H1 (cell line): Measurements from ENCODE around the gene SCN2A. TPM values are rescaled to one million over a fixed set of nuclear protein-coding genes. Genes with fewer than 3 reads are reported as not detected.

Experiments used
- CTCF ChIA-PET: fragments of 300-600 bp; sonication (Branson Sonifier 250); formaldehyde crosslinking; loops from one replicate; lab custom pipeline; 2021; ENCODE audit not compliant: partially characterized antibody; lab: Charles Lee
- POLR2A ChIA-PET: fragments of 300-600 bp; sonication (Branson Sonifier 250); formaldehyde crosslinking; loops from one replicate; lab custom pipeline; 2021; ENCODE audit warnings: inconsistent platforms; ENCODE audit not compliant: partially characterized antibody; lab: Charles Lee
- DNase-seq, 2 experiments: peaks; one replicate each; pipeline versions ENCODE4 v3.0.0 to v3.0.0-alpha.2; 2010 to 2022; ENCODE audit warnings: low spot score in 2 of 2, low read depth in 1 of 2, mixed read lengths in 1 of 2
- FAIRE-seq: peaks from 2 replicates; lab custom pipeline; 2011; peaks lifted over from hg19 to GRCh38; lab: Jason Lieb, UNC
- H2AFZ ChIP-seq: 2 replicates; pipeline ENCODE4 v1.8.1; 2012; ENCODE audit warnings: low read length, inconsistent platforms
- H2AK5ac ChIP-seq: 2 replicates; pipeline ENCODE4 v1.6.1; 2013; ENCODE audit warnings: low read depth, low read length
- H2BK120ac ChIP-seq: replicated peaks from 2 replicates; pipeline ENCODE3; 2013; ENCODE audit warnings: low read depth, low read length, inconsistent platforms
- H2BK12ac ChIP-seq: 2 replicates; pipeline ENCODE4 v1.6.1; 2013; ENCODE audit warnings: low read depth, low read length
- H2BK15ac ChIP-seq: 2 replicates; pipeline ENCODE4 v1.6.1; 2013; ENCODE audit warnings: low read length
- H2BK20ac ChIP-seq: 2 replicates; pipeline ENCODE4 v1.6.1; 2013; ENCODE audit warnings: low read length
- H2BK5ac ChIP-seq: 2 replicates; pipeline ENCODE4 v1.6.1; 2013; ENCODE audit warnings: low read depth, low read length
- H3K14ac ChIP-seq: 2 replicates; pipeline ENCODE4 v1.6.1; 2013; ENCODE audit warnings: inconsistent platforms; ENCODE audit not compliant: insufficient read length
- H3K18ac ChIP-seq: 2 replicates; pipeline ENCODE4 v1.6.1; 2013; ENCODE audit warnings: low read length; ENCODE audit errors: extremely low read depth
- H3K23ac ChIP-seq: 2 replicates; pipeline ENCODE4 v1.6.1; 2013; ENCODE audit warnings: inconsistent platforms; ENCODE audit not compliant: insufficient read length
- H3K23me2 ChIP-seq: 2 replicates; pipeline ENCODE4 v1.6.1; 2013; ENCODE audit warnings: low read depth, low read length
- H3K27ac ChIP-seq: 2 replicates; pipeline ENCODE4 v1.6.1; 2011; ENCODE audit warnings: low read depth, low read length, inconsistent platforms
- H3K27me3 ChIP-seq, 4 experiments: replicated peaks in 1 of 4; 1 replicate in 1 of 4; 2 replicates in 3 of 4; pipeline versions ENCODE4 v1.6.1 to v1.8.1; 2011 to 2013; ENCODE audit warnings: low read length in 3 of 4, mild to moderate bottlenecking in 3 of 4, inconsistent platforms in 2 of 4, mixed read lengths in 2 of 4, moderate library complexity in 1 of 4; ENCODE audit not compliant: control insufficient read depth in 3 of 4, insufficient read depth in 3 of 4; ENCODE audit errors: extremely low read depth in 1 of 4
- H3K36me3 ChIP-seq, 4 experiments: 2 replicates each; pipeline versions ENCODE4 v1.6.1 to v1.8.1; 2011 to 2013; ENCODE audit warnings: mild to moderate bottlenecking in 4 of 4, low read length in 3 of 4, moderate library complexity in 2 of 4, control low read depth in 1 of 4, inconsistent platforms in 1 of 4; ENCODE audit not compliant: insufficient read depth in 4 of 4, control insufficient read depth in 2 of 4
- H3K4ac ChIP-seq: replicated peaks from 2 replicates; pipeline ENCODE3; 2013; ENCODE audit warnings: low read length, low read depth, mixed read lengths, inconsistent platforms; ENCODE audit not compliant: insufficient read length
- H3K4me1 ChIP-seq, 4 experiments: replicated peaks in 1 of 4; 1 replicate in 1 of 4; 2 replicates in 3 of 4; pipeline versions ENCODE4 v1.6.1 to v1.8.1; 2011 to 2013; ENCODE audit warnings: low read length in 3 of 4, inconsistent platforms in 2 of 4, mixed read lengths in 1 of 4; ENCODE audit not compliant: insufficient read depth in 4 of 4, control insufficient read depth in 3 of 4
- H3K4me2 ChIP-seq, 2 experiments: 2 replicates each; pipeline versions ENCODE4 v1.6.1 to v1.8.1; 2011 to 2013; ENCODE audit warnings: low read depth in 2 of 2, low read length in 2 of 2, control low read depth in 1 of 2, inconsistent platforms in 1 of 2, mild to moderate bottlenecking in 1 of 2; ENCODE audit not compliant: insufficient read depth in 1 of 2
- H3K4me3 ChIP-seq, 4 experiments: fragments of 200-600, 300-600 bp in 1 of 4; sonication (generic), shearing (Covaris generic), sonication (Bioruptor Twin) in 1 of 4; 2 replicates each; pipeline versions ENCODE4 v1.5.1 to v1.8.1; 2011 to 2016; ENCODE audit warnings: low read length in 4 of 4, low read depth in 3 of 4, control low read depth in 2 of 4, inconsistent platforms in 2 of 4, mild to moderate bottlenecking in 2 of 4, mixed read lengths in 1 of 4, moderate library complexity in 1 of 4; ENCODE audit not compliant: insufficient read depth in 2 of 4; ENCODE audit errors: extremely low read depth in 1 of 4
- H3K56ac ChIP-seq: replicated peaks from 2 replicates; pipeline ENCODE3; 2013; ENCODE audit warnings: low read depth, mild to moderate bottlenecking, mixed read lengths, low read length, inconsistent platforms; ENCODE audit not compliant: insufficient read length
- H3K79me1 ChIP-seq: 2 replicates; pipeline ENCODE4 v1.6.1; 2013; ENCODE audit warnings: low read depth, low read length, control low read depth
- H3K79me2 ChIP-seq, 2 experiments: 2 replicates each; pipeline versions ENCODE4 v1.6.1 to v1.8.1; 2012 to 2013; ENCODE audit warnings: low read length in 2 of 2, mild to moderate bottlenecking in 2 of 2, inconsistent platforms in 1 of 2; ENCODE audit not compliant: insufficient read depth in 2 of 2, control insufficient read depth in 1 of 2
- H3K9ac ChIP-seq, 4 experiments: replicated peaks in 1 of 4; 1 replicate in 1 of 4; 2 replicates in 3 of 4; pipeline versions ENCODE4 v1.6.1 to v1.8.1; 2011 to 2013; ENCODE audit warnings: low read depth in 3 of 4, low read length in 3 of 4, control low read depth in 2 of 4, mild to moderate bottlenecking in 2 of 4, moderate library complexity in 2 of 4, inconsistent platforms in 1 of 4; ENCODE audit errors: extremely low read depth in 1 of 4
- H3K9me3 ChIP-seq, 2 experiments: 2 replicates each; pipeline versions ENCODE4 v1.6.1 to v1.8.1; 2012 to 2013; ENCODE audit warnings: mild to moderate bottlenecking in 2 of 2, moderate library complexity in 2 of 2, control low read depth in 1 of 2, inconsistent platforms in 1 of 2, low read depth in 1 of 2, low read length in 1 of 2, mixed read lengths in 1 of 2; ENCODE audit not compliant: insufficient read depth in 2 of 2
- H4K20me1 ChIP-seq, 2 experiments: replicated peaks in 1 of 2; 2 replicates each; pipeline versions ENCODE3 to v1.8.1; 2011 to 2013; ENCODE audit warnings: inconsistent platforms in 2 of 2, low read length in 2 of 2, mild to moderate bottlenecking in 1 of 2; ENCODE audit not compliant: insufficient read depth in 2 of 2, control insufficient read depth in 1 of 2
- H4K5ac ChIP-seq: 2 replicates; pipeline ENCODE4 v1.6.1; 2013; ENCODE audit warnings: low read length, low read depth, mixed read lengths, inconsistent platforms; ENCODE audit not compliant: insufficient read length
- H4K8ac ChIP-seq: 2 replicates; pipeline ENCODE4 v1.8.0; 2013; ENCODE audit warnings: mild to moderate bottlenecking, moderate library complexity, low read length, inconsistent platforms; ENCODE audit not compliant: insufficient read depth; ENCODE audit errors: extremely low read depth
- H4K91ac ChIP-seq: replicated peaks from 2 replicates; pipeline ENCODE3; 2013; ENCODE audit warnings: low read length, mixed read lengths, inconsistent platforms; ENCODE audit not compliant: insufficient read length
- GABPA ChIP-seq: IDR thresholded peaks from 2 replicates; pipeline ENCODE4 v1.6.1; 2011; ENCODE audit warnings: mild to moderate bottlenecking, low read length, moderate library complexity, borderline replicate concordance; ENCODE audit not compliant: insufficient read depth
- polyA plus RNA-seq, 7 experiments: library from polyadenylated mRNA; depleted of rRNA in 3 of 7; stranded (reverse) in 5 of 7; unstranded in 2 of 7; fragments of >200 nt in 5 of 7; fragments of 200-250 nt in 2 of 7; gene quantifications; 1 replicate in 5 of 7; 2 replicates in 1 of 7; 4 replicates in 1 of 7; pipeline versions ENCODE4 v1.2.1 to v1.2.3, GENCODE V29; 2011 to 2013; ENCODE audit warnings: missing spikeins in 2 of 7, mixed read lengths in 2 of 7
- total RNA-seq: library from RNA; stranded (reverse); fragmentation: NEBNext Ultra II Directional; extraction: Animal tissue kit (Norgen Biotek cat#: 25700); gene quantifications from 2 replicates; pipeline ENCODE4 v1.2.1, GENCODE V29; 2021

Gene SCN2A
- total and polyA plus RNA-seq, 2 of the 8 experiments (the other 6 are each of a cell fraction or from before 2014, with no cell fraction given): 0.18 to 1.1 TPM

DNA sequence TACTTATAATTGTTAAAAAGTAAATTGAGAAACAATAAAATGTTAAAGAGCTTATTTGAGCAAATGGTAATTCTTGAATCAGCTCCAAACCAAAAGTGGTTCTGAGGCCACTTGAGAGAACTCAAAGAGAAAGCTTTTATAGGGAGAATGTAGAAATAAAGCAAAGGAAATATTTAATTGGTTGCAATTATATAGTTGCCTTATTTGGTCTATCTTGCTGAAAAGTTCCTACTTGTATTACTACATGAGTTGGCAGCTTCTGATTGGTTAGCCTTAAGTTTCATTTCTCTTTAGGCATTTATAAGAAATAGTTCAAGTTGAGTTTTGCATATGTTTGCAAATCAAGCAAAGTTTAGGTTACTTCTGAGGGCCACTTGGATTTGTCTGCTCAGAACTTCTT is 38.1 kb downstream of the SCN2A start:
- H4K20me1 ChIP-seq: no peaks in the 10 kb centered on the region
- no peak overlapping the region for H2AK5ac ChIP-seq
- H3K79me1 ChIP-seq: no peaks in the 10 kb centered on the region
- H3K4me1 ChIP-seq: 0 out of 7 replicates have a peak, but pooled peaks cover 0 to 2% (median 0%) of the 10 kb centered on the region in 4 experiments
- DNase-seq (no peak), FAIRE-seq (no peak)
- POLR2A ChIA-PET: no interaction called here
- no peaks in the 10 kb centered on the region for H3K27me3 ChIP-seq
- H2BK12ac ChIP-seq: no peak overlapping the region
- H3K4me3 ChIP-seq: no peak overlapping the region
- CTCF ChIA-PET: interaction anchor here (1.0 to 1.3 kb wide), 2 partner anchors 32 to 73 kb away, joined by 3 to 4 read pairs; partner anchors contain the start of gene SCN3A
- no peak overlapping the region for H2BK120ac ChIP-seq
- H3K4me2 ChIP-seq: no peak overlapping the region
- no peak overlapping the region for H4K5ac ChIP-seq
- no peak overlapping the region for H4K91ac ChIP-seq
- no peak overlapping the region for H3K23ac ChIP-seq
- H3K36me3 ChIP-seq: no peaks in the 10 kb centered on the region
- no peak overlapping the region for H2BK15ac ChIP-seq
- no peak overlapping the region for H2AFZ ChIP-seq
- H3K23me2 ChIP-seq: no peaks in the 10 kb centered on the region
- H3K79me2 ChIP-seq: no peaks in the 10 kb centered on the region
- H2BK20ac ChIP-seq: no peak overlapping the region
- no peak overlapping the region for H4K8ac ChIP-seq
- TF ChIP-seq GABPA: no peak
- no peak overlapping the region for H3K56ac ChIP-seq
- no peak overlapping the region for H3K18ac ChIP-seq
- H3K9ac ChIP-seq: no peak overlapping the region
- no peaks in the 10 kb centered on the region for H3K9me3 ChIP-seq
- no peak overlapping the region for H3K4ac ChIP-seq
- H2BK5ac ChIP-seq: no peak overlapping the region
- no peak overlapping the region for H3K14ac ChIP-seq
- H3K27ac ChIP-seq: no peak overlapping the region
